Calu3 (cell line): Measurements from ENCODE around the gene JAZF1. TPM values are rescaled to one million over a fixed set of nuclear protein-coding genes. Genes with fewer than 3 reads are reported as not detected.

Experiments
- BruUV-seq: library from RNA; stranded (reverse); fragments of 400-500 nt; replicated peaks from 2 replicates; lab custom pipeline; 2021; lab: Mats Ljungman, UMichigan
- CTCF ChIA-PET: fragments of 300-600 bp; sonication (Branson Sonifier 250); formaldehyde crosslinking; loops from one replicate; lab custom pipeline; 2022; ENCODE audit warnings: antibody characterized with exemption; lab: Charles Lee
- DNase-seq: peaks from one replicate; pipeline ENCODE4 v3.0.0; 2022
- H3K27ac Mint-ChIP-seq: one replicate; pipeline ENCODE4 v1.8.0; 2022; ENCODE audit warnings: mixed read lengths; ENCODE audit not compliant: unreplicated experiment
- H3K27me3 Mint-ChIP-seq: one replicate; pipeline ENCODE4 v1.8.0; 2022; ENCODE audit warnings: mixed read lengths; ENCODE audit not compliant: unreplicated experiment
- H3K36me3 Mint-ChIP-seq: one replicate; pipeline ENCODE4 v1.8.0; 2022; ENCODE audit warnings: mild to moderate bottlenecking, moderate library complexity, mixed read lengths; ENCODE audit not compliant: insufficient read depth, unreplicated experiment
- H3K4me1 Mint-ChIP-seq: one replicate; pipeline ENCODE4 v1.8.0; 2022; ENCODE audit warnings: mild to moderate bottlenecking, low read depth, mixed read lengths; ENCODE audit not compliant: unreplicated experiment
- H3K4me3 Mint-ChIP-seq: one replicate; pipeline ENCODE4 v1.8.0; 2022; ENCODE audit warnings: mild to moderate bottlenecking, low read depth, moderate library complexity, mixed read lengths; ENCODE audit not compliant: unreplicated experiment
- H3K9me3 Mint-ChIP-seq: one replicate; pipeline ENCODE4 v1.8.0; 2022; ENCODE audit warnings: low read depth, mixed read lengths; ENCODE audit not compliant: unreplicated experiment
- CTCF ChIP-seq: fragments of 200-600 bp; IDR thresholded peaks from one replicate; pipeline ENCODE4 v1.8.0; 2022; ENCODE audit warnings: antibody characterized with exemption; ENCODE audit not compliant: unreplicated experiment
- intact Hi-C: fragments of 100-400 bp; cut with micrococcal nuclease; formaldehyde crosslinking; loops from one replicate; pipeline ENCODE4 v1.10.0; 2022; ENCODE audit not compliant: unreplicated experiment
- total RNA-seq: library from RNA; stranded (reverse); gene quantifications from 2 replicates; pipeline ENCODE4 v1.2.3, GENCODE V29; 2022

JAZF1 gene
- total RNA-seq, 1 experiment from 2014 or later = 10.7 TPM

GRCh38 chr7:28048694-28049093 is 131.9 kb downstream of the JAZF1 start:
- Mint-ChIP-seq H3K27ac (no peak overlapping the region), H3K36me3 (no peaks in the 10 kb centered on the region), H3K9me3 (no peaks in the 10 kb centered on the region), H3K4me1 (no peaks in the 10 kb centered on the region), H3K4me3 (no peak overlapping the region), H3K27me3 (no peaks in the 10 kb centered on the region)
- CTCF ChIA-PET = no interaction called here
- no peak for TF ChIP-seq CTCF
- BruUV-seq = no TSS peak
- DNase-seq = no peak
- intact Hi-C loops = no loop called here

- Mint-ChIP-seq H3K27ac (no peak overlapping the region), H3K4me3 (no peak overlapping the region), H3K27me3 (no peaks in the 10 kb centered on the region), H3K9me3 (peaks cover 3% of the 10 kb centered on the region), H3K36me3 (no peaks in the 10 kb centered on the region), H3K4me1 (peaks cover 14% of the 10 kb centered on the region)
- no peak for DNase-seq
- BruUV-seq = no TSS peak
- CTCF ChIA-PET = no interaction called here
- intact Hi-C loops = no loop called here
- TF ChIP-seq CTCF = no peak
These were observed 134.6 kb downstream of the JAZF1 start for GRCh38 chr7:28046035-28046434.

DNA sequence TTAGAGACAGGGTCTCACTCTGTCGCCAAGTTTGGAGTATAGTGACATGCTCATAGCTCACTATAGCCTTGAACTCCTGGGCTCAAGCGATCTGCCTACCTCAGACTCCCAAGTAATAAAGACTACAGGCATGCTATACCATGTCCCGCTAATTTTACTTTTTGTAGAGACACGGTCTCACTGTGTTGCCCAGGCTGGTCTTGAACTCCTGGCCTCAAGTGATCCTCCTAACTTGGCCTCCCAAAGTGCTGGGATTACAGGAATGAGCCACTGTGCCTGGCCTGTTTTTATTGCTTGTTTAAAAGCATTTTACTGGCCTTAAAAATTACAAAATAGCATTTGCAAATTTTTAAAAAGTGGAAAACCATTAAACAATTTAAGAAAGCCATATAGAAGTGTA is 135.0 kb downstream of the JAZF1 start:
- Mint-ChIP-seq H3K4me3 (no peak overlapping the region), H3K4me1 (peaks cover 18% of the 10 kb centered on the region), H3K36me3 (no peaks in the 10 kb centered on the region), H3K27ac (no peak overlapping the region), H3K9me3 (peaks cover 3% of the 10 kb centered on the region), H3K27me3 (no peaks in the 10 kb centered on the region)
- intact Hi-C loops = no loop called here
- TF ChIP-seq CTCF = no peak
- CTCF ChIA-PET = no interaction called here
- no TSS peak for BruUV-seq
- DNase-seq = no peak

DNA sequence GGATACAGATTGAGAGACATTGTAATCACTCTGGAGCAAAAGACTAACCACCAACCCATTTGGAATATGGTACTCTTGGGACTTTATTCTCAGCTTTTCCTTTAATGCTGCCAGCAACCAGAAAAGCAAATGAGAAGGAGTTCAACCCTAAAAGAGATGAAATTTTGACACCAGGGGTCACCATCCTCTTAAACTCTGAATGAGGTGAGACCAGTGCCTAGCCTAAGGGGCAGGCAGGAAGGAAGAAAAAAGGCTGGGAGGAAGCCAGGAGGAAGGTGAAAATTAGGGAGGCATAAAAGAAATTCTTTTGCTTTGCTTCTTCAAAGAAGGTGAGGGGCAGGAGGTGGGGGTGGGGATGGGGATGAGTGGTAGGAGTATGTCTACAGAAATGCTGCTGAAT is 135.8 kb downstream of the JAZF1 start:
- TF ChIP-seq CTCF = no peak
- H3K4me3 Mint-ChIP-seq = no peak overlapping the region
- peaks cover 26% of the 10 kb centered on the region for H3K4me1 Mint-ChIP-seq
- no TSS peak for BruUV-seq
- intact Hi-C loops = no loop called here
- no peaks in the 10 kb centered on the region for H3K36me3 Mint-ChIP-seq
- H3K27ac Mint-ChIP-seq = no peak overlapping the region
- H3K9me3 Mint-ChIP-seq = peaks cover 3% of the 10 kb centered on the region
- CTCF ChIA-PET = interaction anchor here (1.0 kb wide), 1 partner anchor 17 kb away, joined by 3 read pairs; no protein-coding TSS in a partner anchor
- DNase-seq = no peak
- no peaks in the 10 kb centered on the region for H3K27me3 Mint-ChIP-seq
